A673 (cell line): ENCODE measurements around the gene SLC17A5. TPM values are rescaled to one million over a fixed set of nuclear protein-coding genes. Genes with fewer than 3 reads are reported as not detected.
A peak's percentile ranks its signal among the peaks of the same experiment; 100 is the strongest.

ENCODE experiments used
- BruUV-seq: library from RNA; stranded (reverse); fragments of 400-500 nt; replicated peaks from 2 replicates; lab custom pipeline; 2021; lab: Mats Ljungman, UMichigan
- CTCF ChIA-PET: fragments of 300-600 bp; sonication (Branson Sonifier 250); formaldehyde crosslinking; loops from one replicate; lab custom pipeline; 2022; ENCODE audit warnings: antibody characterized with exemption; lab: Charles Lee
- POLR2A ChIA-PET: fragments of 300-600 bp; sonication (Branson Sonifier 250); formaldehyde crosslinking; loops from one replicate; lab custom pipeline; 2022; ENCODE audit warnings: antibody characterized with exemption; ENCODE audit not compliant: low non-redundant PET; lab: Charles Lee
- DNase-seq: peaks from one replicate; pipeline ENCODE4 v3.0.0-alpha.2; 2015; ENCODE audit warnings: low spot score
- H3K27ac ChIP-seq: fragments of 200-600 bp; sonication (generic); 2 replicates; pipeline ENCODE4 v1.5.1; 2016; ENCODE audit warnings: mixed run types, low read depth, mild to moderate bottlenecking, mixed read lengths, antibody characterized with exemption, low read length; ENCODE audit not compliant: poor library complexity, severe bottlenecking
- H3K27me3 ChIP-seq: fragments of 200-600 bp; sonication (generic); replicated peaks from 2 replicates; pipeline ENCODE4 v1.6.1; 2017; ENCODE audit warnings: mixed run types, low read depth, mild to moderate bottlenecking, mixed read lengths, antibody characterized with exemption, low read length; ENCODE audit not compliant: insufficient read depth, poor library complexity
- H3K36me3 ChIP-seq: fragments of 200-600 bp; sonication (generic); 2 replicates; pipeline ENCODE4 v1.6.1; 2016; ENCODE audit warnings: mixed run types, mild to moderate bottlenecking, mixed read lengths, antibody characterized with exemption, low read length; ENCODE audit not compliant: insufficient read depth, poor library complexity, severe bottlenecking
- H3K4me1 ChIP-seq: fragments of 200-600 bp; sonication (generic); 2 replicates; pipeline ENCODE4 v1.6.1; 2017; ENCODE audit warnings: mixed run types, mild to moderate bottlenecking, mixed read lengths, antibody characterized with exemption, low read length; ENCODE audit not compliant: insufficient read depth, poor library complexity, severe bottlenecking
- H3K4me3 ChIP-seq: fragments of 200-600 bp; sonication (generic); 2 replicates; pipeline ENCODE4 v1.5.1; 2016; ENCODE audit warnings: low read depth, mixed run types, mild to moderate bottlenecking, mixed read lengths, low read length; ENCODE audit not compliant: poor library complexity, severe bottlenecking
- H3K9me3 ChIP-seq: fragments of 200-600 bp; sonication (generic); 2 replicates; pipeline ENCODE4 v1.6.1; 2016; ENCODE audit warnings: mixed run types, low read depth, mild to moderate bottlenecking, mixed read lengths, antibody characterized with exemption, low read length; ENCODE audit not compliant: poor library complexity, severe bottlenecking
- EZH2 ChIP-seq: fragments of 200-600 bp; sonication (generic); IDR thresholded peaks from 2 replicates; pipeline ENCODE4 v1.6.1; 2017; ENCODE audit warnings: borderline replicate concordance, low read depth, mild to moderate bottlenecking, mixed read lengths, antibody characterized with exemption, low read length; ENCODE audit not compliant: poor library complexity, severe bottlenecking
- intact Hi-C: fragments of 100-400 bp; cut with micrococcal nuclease; formaldehyde crosslinking; loops from one replicate; pipeline ENCODE4 v1.10.0; 2022; ENCODE audit not compliant: unreplicated experiment
- total RNA-seq: library from RNA; stranded (reverse); gene quantifications from 2 replicates; pipeline ENCODE4 v1.2.3, GENCODE V29; 2021
- TF ChIP-seq, protein P1 (sequence below): fragments of 300-800, 200-600 bp; sonication (generic); conservative IDR thresholded peaks from 2 replicates; pipeline ENCODE4 v1.5.1; 2017; ENCODE audit warnings: low read depth, mild to moderate bottlenecking, antibody characterized with exemption, low read length, moderate library complexity, mixed read lengths

SLC17A5 gene
- total RNA-seq, 1 experiment from 2014 or later = 6.1 TPM

GRCh38 chr6:73581293-73581692, 72.5 kb downstream of the SLC17A5 start:
- H3K27me3 ChIP-seq = no peaks in the 10 kb centered on the region
- CTCF ChIA-PET = no interaction called here
- no peak for TF ChIP-seq EZH2
- TF ChIP-seq, protein P1, sequence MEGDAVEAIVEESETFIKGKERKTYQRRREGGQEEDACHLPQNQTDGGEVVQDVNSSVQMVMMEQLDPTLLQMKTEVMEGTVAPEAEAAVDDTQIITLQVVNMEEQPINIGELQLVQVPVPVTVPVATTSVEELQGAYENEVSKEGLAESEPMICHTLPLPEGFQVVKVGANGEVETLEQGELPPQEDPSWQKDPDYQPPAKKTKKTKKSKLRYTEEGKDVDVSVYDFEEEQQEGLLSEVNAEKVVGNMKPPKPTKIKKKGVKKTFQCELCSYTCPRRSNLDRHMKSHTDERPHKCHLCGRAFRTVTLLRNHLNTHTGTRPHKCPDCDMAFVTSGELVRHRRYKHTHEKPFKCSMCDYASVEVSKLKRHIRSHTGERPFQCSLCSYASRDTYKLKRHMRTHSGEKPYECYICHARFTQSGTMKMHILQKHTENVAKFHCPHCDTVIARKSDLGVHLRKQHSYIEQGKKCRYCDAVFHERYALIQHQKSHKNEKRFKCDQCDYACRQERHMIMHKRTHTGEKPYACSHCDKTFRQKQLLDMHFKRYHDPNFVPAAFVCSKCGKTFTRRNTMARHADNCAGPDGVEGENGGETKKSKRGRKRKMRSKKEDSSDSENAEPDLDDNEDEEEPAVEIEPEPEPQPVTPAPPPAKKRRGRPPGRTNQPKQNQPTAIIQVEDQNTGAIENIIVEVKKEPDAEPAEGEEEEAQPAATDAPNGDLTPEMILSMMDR = no peak
- no peak overlapping the region for H3K4me3 ChIP-seq
- POLR2A ChIA-PET = interaction anchor here (0.7 kb wide), 1 partner anchor 57 kb away, joined by 6 read pairs; no protein-coding TSS in a partner anchor
- H3K27ac ChIP-seq = peak overlapping the region; percentile 95
- no peak for DNase-seq
- H3K36me3 ChIP-seq = no peaks in the 10 kb centered on the region
- BruUV-seq = no TSS peak
- H3K9me3 ChIP-seq = peaks cover 5% of the 10 kb centered on the region
- peaks cover 30% of the 10 kb centered on the region for H3K4me1 ChIP-seq
- intact Hi-C loops = loop anchor here (2.0 kb wide), 1 partner anchor 60 kb away; the partner anchor contains the start of gene EEF1A1

DNA sequence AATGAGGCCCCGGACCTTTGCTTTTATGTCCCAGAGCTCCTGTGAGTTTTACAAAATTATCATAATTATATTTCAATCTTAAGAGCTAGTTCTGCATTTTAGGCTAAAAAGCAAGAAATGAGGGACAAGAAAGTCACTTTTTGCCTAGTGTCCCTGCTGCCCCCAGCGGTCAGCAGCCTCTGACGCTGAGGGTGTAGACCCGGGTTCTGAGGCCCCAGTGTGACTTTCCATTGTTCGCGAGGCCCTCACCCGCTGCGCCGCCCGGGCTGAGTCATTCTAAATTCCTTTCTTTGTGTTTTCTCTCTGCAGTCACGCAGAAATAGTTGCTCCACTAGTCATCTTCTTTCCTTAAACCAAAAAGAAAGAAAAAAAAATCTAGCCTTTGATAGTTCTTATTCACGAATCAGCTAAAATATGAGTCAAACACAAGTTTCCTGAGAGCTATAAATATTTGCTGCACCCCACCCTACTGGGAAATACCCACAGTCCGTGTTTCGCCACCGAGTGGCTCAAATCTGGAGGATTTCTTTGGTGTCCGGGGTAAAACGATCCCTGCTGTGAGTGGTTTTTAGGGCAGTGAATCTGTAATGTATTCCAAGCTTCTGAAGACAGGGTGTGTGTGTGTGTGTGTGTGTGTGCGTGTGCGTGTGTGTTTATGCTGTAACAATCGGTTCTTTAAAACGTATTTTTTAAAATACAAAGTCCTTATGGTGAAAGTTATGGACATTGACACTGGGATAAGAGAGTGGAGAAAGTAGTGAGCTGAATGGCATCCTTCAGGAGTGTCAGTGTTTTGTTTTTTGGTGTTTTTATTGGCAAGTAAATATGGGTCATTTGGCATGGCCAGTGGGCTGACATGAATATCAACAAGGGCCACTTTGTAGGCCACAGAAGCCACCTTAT, 73.3 kb downstream of the SLC17A5 start:
- Histone ChIP-seq H3K27ac (peak overlapping the region; percentile 95), H3K27me3 (no peaks in the 10 kb centered on the region), H3K4me1 (peaks cover 23% of the 10 kb centered on the region), H3K36me3 (no peaks in the 10 kb centered on the region), H3K9me3 (peaks cover 5% of the 10 kb centered on the region), H3K4me3 (peak overlapping the region; percentile 12)
- POLR2A ChIA-PET = interaction anchor here (0.7 kb wide), 1 partner anchor 57 kb away, joined by 6 read pairs; no protein-coding TSS in a partner anchor
- intact Hi-C loops = loop anchor here (2.0 kb wide), 1 partner anchor 60 kb away; the partner anchor contains the start of gene EEF1A1
- BruUV-seq = TSS peak; percentile 93
- TF ChIP-seq, protein P1 = peak; percentile 50
- no peak for TF ChIP-seq EZH2
- CTCF ChIA-PET = interaction anchor here (0.5 to 0.7 kb wide), 3 partner anchors 66 to 81 kb away, joined by 3 to 7 read pairs (median 4); no protein-coding TSS in a partner anchor
- DNase-seq = peak; percentile 93

- ChIA-PET CTCF (interaction anchor here (0.5 to 0.7 kb wide), 3 partner anchors 65 to 81 kb away, joined by 3 to 7 read pairs (median 4); no protein-coding TSS in a partner anchor), POLR2A (interaction anchor here (0.7 kb wide), 1 partner anchor 119 kb away, joined by 4 read pairs; the partner anchor contains the start of gene MTO1)
- DNase-seq = no peak
- Histone ChIP-seq H3K9me3 (peaks cover 5% of the 10 kb centered on the region), H3K27ac (peak overlapping the region; percentile 95), H3K4me1 (peaks cover 17% of the 10 kb centered on the region), H3K36me3 (no peaks in the 10 kb centered on the region), H3K27me3 (no peaks in the 10 kb centered on the region), H3K4me3 (no peak overlapping the region)
- TF ChIP-seq, protein P1 = no peak
- no peak for TF ChIP-seq EZH2
- intact Hi-C loops = loop anchor here (2.0 kb wide), 1 partner anchor 59 kb away; the partner anchor contains the start of gene EEF1A1
- no TSS peak for BruUV-seq
These were observed 73.9 kb downstream of the SLC17A5 start for GRCh38 chr6:73579851-73580246.
